Fibroblast of upper back skin (primary cell): ENCODE measurements around the gene SPTBN5.

Experiments
- DNase-seq: peaks from one replicate; pipeline ENCODE4 v3.0.0-alpha.2; 2013

SPTBN5 gene

GRCh38 chr15:41901431-41901830, 7.6 kb upstream of the SPTBN5 start:
- DNase-seq: no peak

- no peak for DNase-seq
Observed at GRCh38 chr15:41900526-41901380, 6.9 kb upstream of the SPTBN5 start.

GRCh38 chr15:41899854-41900442, 6.1 kb upstream of the SPTBN5 start:
- no peak for DNase-seq

GRCh38 chr15:41897363-41897799, 3.5 kb upstream of the SPTBN5 start:
- no peak for DNase-seq

GRCh38 chr15:41896566-41896965, 2.7 kb upstream of the SPTBN5 start:
- no peak for DNase-seq

- no peak for DNase-seq
Observed at GRCh38 chr15:41895957-41896356, 2.1 kb upstream of the SPTBN5 start.

- DNase-seq: no peak
Observed at GRCh38 chr15:41895491-41895890, 1.6 kb upstream of the SPTBN5 start.

GRCh38 chr15:41894791-41895463, 1.1 kb upstream of the SPTBN5 start:
- DNase-seq: peak; percentile 85

GRCh38 chr15:41894251-41894790, 468 bp upstream of the SPTBN5 start:
- DNase-seq: no peak

GRCh38 chr15:41892621-41893421, 1.0 kb downstream of the SPTBN5 start:
- no peak for DNase-seq

- no peak for DNase-seq
Observed at GRCh38 chr15:41891946-41892345, 1.9 kb downstream of the SPTBN5 start.

- no peak for DNase-seq
Observed at GRCh38 chr15:41891226-41891625, 2.6 kb downstream of the SPTBN5 start.

- DNase-seq: no peak
Observed at GRCh38 chr15:41890050-41890690, 3.7 kb downstream of the SPTBN5 start.

- DNase-seq: no peak
Observed at GRCh38 chr15:41888662-41889253, 5.1 kb downstream of the SPTBN5 start.

GRCh38 chr15:41887893-41888292, 6.0 kb downstream of the SPTBN5 start:
- DNase-seq: no peak

- DNase-seq: no peak
Observed at GRCh38 chr15:41887161-41887560, 6.7 kb downstream of the SPTBN5 start.

GRCh38 chr15:41886741-41887140, 7.1 kb downstream of the SPTBN5 start:
- no peak for DNase-seq

GRCh38 chr15:41885841-41886240, 8.0 kb downstream of the SPTBN5 start:
- DNase-seq: no peak

- no peak for DNase-seq
Observed at GRCh38 chr15:41885321-41885720, 8.5 kb downstream of the SPTBN5 start.

GRCh38 chr15:41884458-41884857, 9.4 kb downstream of the SPTBN5 start:
- no peak for DNase-seq

GRCh38 chr15:41883484-41883825, 10.4 kb downstream of the SPTBN5 start:
- DNase-seq: no peak
